Measurements from ENCODE around the gene DOCK11. TPM values are rescaled to one million over a fixed set of nuclear protein-coding genes. Genes with fewer than 3 reads are reported as not detected.

DOCK11 gene
- total RNA-seq, 4 donors from 2014 or later = 36.0 to 50.0 (median 41.1) TPM

DNA sequence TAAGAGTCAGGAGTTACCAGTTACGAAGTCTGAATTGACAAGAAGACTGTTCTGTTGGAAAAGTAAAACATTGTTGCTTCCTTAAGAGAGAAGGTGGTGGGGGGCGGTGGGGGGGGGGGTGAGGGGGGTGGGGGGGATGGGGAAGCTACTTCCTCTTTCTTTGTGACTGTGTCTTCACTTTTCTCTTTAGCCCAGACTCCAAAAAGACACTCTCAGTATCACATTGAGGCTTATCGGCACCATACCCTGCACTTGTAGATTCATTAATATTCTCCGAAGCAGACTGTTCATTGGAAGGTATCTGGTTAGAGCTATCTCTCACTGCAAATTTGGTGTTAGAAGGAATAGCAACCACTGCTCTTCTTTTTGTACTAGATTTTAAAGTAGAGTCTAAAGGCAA is 137.2 kb downstream of the DOCK11 start:
- no peak for DNase-seq
- H3K4me1 ChIP-seq = no peaks in the 10 kb centered on the region
- 75 to 78% methylated on average over 4 of the region's 4 CpGs for WGBS, 2 donors
- H3K4me3 ChIP-seq (replicated peaks in 1 of 3) = no peak overlapping the region
- intact Hi-C loops (cut with DNase I) = no loop called here
- H3K36me3 ChIP-seq = peaks cover 5 to 10% of the 10 kb centered on the region in 2 donors
- no peak for TF ChIP-seq POLR2A (IDR thresholded peaks at IDR 0.05)
- TF ChIP-seq, protein P1, sequence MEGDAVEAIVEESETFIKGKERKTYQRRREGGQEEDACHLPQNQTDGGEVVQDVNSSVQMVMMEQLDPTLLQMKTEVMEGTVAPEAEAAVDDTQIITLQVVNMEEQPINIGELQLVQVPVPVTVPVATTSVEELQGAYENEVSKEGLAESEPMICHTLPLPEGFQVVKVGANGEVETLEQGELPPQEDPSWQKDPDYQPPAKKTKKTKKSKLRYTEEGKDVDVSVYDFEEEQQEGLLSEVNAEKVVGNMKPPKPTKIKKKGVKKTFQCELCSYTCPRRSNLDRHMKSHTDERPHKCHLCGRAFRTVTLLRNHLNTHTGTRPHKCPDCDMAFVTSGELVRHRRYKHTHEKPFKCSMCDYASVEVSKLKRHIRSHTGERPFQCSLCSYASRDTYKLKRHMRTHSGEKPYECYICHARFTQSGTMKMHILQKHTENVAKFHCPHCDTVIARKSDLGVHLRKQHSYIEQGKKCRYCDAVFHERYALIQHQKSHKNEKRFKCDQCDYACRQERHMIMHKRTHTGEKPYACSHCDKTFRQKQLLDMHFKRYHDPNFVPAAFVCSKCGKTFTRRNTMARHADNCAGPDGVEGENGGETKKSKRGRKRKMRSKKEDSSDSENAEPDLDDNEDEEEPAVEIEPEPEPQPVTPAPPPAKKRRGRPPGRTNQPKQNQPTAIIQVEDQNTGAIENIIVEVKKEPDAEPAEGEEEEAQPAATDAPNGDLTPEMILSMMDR (IDR thresholded peaks at IDR 0.05) = no peak
- no peaks in the 10 kb centered on the region for H3K9me3 ChIP-seq
- no peaks in the 10 kb centered on the region for H3K27me3 ChIP-seq
- H3K27ac ChIP-seq = no peak overlapping the region

DNA sequence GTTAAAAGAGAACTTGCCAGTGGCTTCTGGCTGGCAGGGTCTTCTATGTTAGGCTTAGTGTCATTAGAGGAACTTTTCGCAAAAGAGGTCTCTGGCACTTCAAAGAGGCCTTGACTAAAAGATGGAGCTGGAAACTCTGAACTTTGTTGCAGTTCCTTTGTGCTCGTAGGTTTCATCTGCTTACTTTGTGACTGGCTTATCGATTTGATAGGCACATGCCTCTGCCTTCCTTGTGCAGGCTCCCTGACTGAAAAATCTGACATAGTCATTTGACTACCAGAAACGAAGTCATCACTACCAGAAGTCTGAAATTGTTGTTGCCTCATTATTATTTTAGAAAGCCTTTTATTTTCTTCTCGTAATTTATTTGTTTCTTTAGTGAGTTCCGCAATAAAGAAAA is 137.9 kb downstream of the DOCK11 start:
- intact Hi-C loops (cut with DNase I) = no loop called here
- WGBS, 2 donors = 87 to 96% methylated on average over 6 of the region's 6 CpGs
- TF ChIP-seq POLR2A (IDR thresholded peaks at IDR 0.05) = no peak
- TF ChIP-seq, protein P1 (IDR thresholded peaks at IDR 0.05) = no peak
- H3K27ac ChIP-seq = no peak overlapping the region
- H3K27me3 ChIP-seq = no peaks in the 10 kb centered on the region
- H3K9me3 ChIP-seq = no peaks in the 10 kb centered on the region
- DNase-seq = no peak
- H3K4me3 ChIP-seq (replicated peaks in 1 of 3) = no peak overlapping the region
- H3K36me3 ChIP-seq = peaks cover 5 to 10% of the 10 kb centered on the region in 2 donors
- no peaks in the 10 kb centered on the region for H3K4me1 ChIP-seq

DNA sequence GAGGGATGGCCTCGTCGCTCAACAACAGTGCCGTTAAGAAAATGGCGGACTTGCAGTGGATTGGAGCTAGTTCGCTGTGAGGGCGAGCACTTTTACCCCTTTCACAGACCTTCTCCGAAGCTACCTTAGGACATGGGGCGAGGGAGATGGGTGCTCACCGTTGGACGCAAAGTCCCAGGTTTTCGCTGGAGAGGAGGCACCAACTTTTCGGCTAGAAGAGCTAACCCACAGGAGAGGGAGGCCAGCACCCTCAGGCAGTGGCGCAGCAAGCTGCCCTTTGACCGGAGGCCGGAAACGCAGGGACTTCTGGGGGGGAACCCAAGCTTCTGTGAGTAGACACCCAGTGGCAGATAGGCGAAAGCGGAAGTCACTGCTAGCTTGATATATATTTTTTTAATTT is 138.7 kb downstream of the DOCK11 start:
- TF ChIP-seq, protein P1 (IDR thresholded peaks at IDR 0.05) = no peak
- no peak for TF ChIP-seq POLR2A (IDR thresholded peaks at IDR 0.05)
- WGBS, 2 donors = 96 to 97% methylated on average over 16 to 18 of the region's 18 CpGs

DNA sequence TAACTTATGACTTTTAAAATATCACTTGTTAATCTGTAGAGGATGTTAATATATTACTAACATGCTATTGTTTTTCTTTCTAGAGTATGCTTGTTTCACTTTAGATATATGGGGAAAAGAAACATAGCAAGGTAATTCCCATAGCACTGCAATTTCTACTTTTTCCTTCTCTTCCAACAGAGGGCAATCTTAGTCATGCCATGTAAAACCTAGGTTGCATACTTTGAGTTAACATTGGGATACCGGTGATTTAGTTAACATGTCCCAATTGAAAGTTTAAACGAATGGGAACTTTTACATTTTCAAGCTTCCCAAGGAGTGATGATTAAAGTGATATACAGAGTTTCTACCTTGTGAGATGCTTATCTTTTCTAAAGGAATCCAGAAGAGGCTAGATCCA is 142.4 kb downstream of the DOCK11 start:
- Histone ChIP-seq H3K27ac (no peak overlapping the region), H3K4me3 (replicated peaks in 1 of 3) (no peak overlapping the region), H3K4me1 (no peaks in the 10 kb centered on the region), H3K27me3 (no peaks in the 10 kb centered on the region), H3K9me3 (no peaks in the 10 kb centered on the region), H3K36me3 (peaks cover 0 to 5% of the 10 kb centered on the region in 2 donors)
- DNase-seq = no peak
- WGBS, 2 donors = 46 to 57% methylated on average over 2 of the region's 2 CpGs
- intact Hi-C loops (cut with DNase I) = no loop called here
- no peak for TF ChIP-seq POLR2A (IDR thresholded peaks at IDR 0.05)
- TF ChIP-seq, protein P1 (IDR thresholded peaks at IDR 0.05) = no peak

More for the DNA sequence above, 138.7 kb downstream of the DOCK11 start:
- Histone ChIP-seq H3K9me3 (no peaks in the 10 kb centered on the region), H3K4me1 (no peaks in the 10 kb centered on the region), H3K36me3 (peaks cover 5 to 10% of the 10 kb centered on the region in 2 donors), H3K4me3 (replicated peaks in 1 of 3) (no peak overlapping the region), H3K27ac (no peak overlapping the region), H3K27me3 (no peaks in the 10 kb centered on the region)
- intact Hi-C loops (cut with DNase I) = no loop called here
- DNase-seq = no peak

DNA sequence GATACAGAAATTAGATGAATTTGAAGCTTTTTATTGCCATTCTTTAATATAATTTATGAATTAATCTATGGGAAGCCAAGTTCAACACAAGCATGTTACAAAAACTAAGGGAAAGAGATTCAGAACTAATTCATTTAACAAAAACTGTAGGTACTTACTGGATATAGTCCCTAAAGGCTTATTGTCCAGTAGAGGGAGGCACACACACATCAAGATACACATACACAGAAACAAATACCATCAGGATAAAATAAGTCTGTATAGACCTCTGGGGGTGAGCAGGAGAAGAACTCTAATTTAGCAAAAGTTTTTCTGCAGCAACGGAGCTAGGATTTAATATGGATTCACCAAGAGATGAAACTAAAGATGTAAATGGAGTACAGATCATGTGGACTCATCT is 148.8 kb downstream of the DOCK11 start:
- intact Hi-C loops (cut with DNase I) = no loop called here
- no peak for DNase-seq
- Histone ChIP-seq H3K27me3 (no peaks in the 10 kb centered on the region), H3K27ac (no peak overlapping the region), H3K4me3 (replicated peaks in 1 of 3) (no peak overlapping the region), H3K36me3 (no peaks in the 10 kb centered on the region), H3K4me1 (no peaks in the 10 kb centered on the region), H3K9me3 (no peaks in the 10 kb centered on the region)
- TF ChIP-seq, protein P1 (IDR thresholded peaks at IDR 0.05) = peak in 3 of 6 experiments; percentile 15 to 30 (median 18)
- TF ChIP-seq POLR2A (IDR thresholded peaks at IDR 0.05) = no peak
- 43 to 56% methylated on average over 1 of the region's 1 CpG for WGBS, 2 donors
